CD4-positive, alpha-beta T cell (primary cell): ENCODE results near the gene TRMT112. TPM values are rescaled to one million over a fixed set of nuclear protein-coding genes. Genes with fewer than 3 reads are reported as not detected.
"Not testable (repeated sequence)": the region's sequence is repeated elsewhere in the genome, so short reads cannot be mapped to it uniquely, and the experiment has no call there.

ENCODE experiments used
- ATAC-seq: fragments of 200-7000 bp; cut with Tn5 transposase; one replicate; pipeline ENCODE4 v1.10.0; 2022; ENCODE audit warnings: mild to moderate bottlenecking; ENCODE audit not compliant: poor library complexity
- CTCF ChIA-PET: fragments of 350-600 bp; sonication (Branson Sonifier 250); formaldehyde crosslinking; loops from one replicate; lab custom pipeline; 2021; ENCODE audit warnings: antibody characterized with exemption, inconsistent platforms; lab: Charles Lee
- POLR2A ChIA-PET: fragments of 350-600 bp; sonication (Branson Sonifier 250); formaldehyde crosslinking; loops from one replicate; lab custom pipeline; 2021; ENCODE audit warnings: antibody characterized with exemption, inconsistent platforms; lab: Charles Lee
- DNase-seq, 14 experiments: peaks; one replicate each; pipeline ENCODE4 v3.0.0-alpha.2; 2013 to 2020; ENCODE audit warnings: mixed read lengths in 2 of 14
- H3K27ac ChIP-seq, 2 donors: one replicate each; pipeline versions ENCODE4 v1.5.1 to v1.7.0; 2013; ENCODE audit warnings: low read length in 2 of 2, low read depth in 1 of 2, mild to moderate bottlenecking in 1 of 2
- H3K27me3 ChIP-seq, 2 experiments: 1 replicate in 1 of 2; 2 replicates in 1 of 2; pipeline versions ENCODE4 v1.6.1 to v1.7.0; 2013; ENCODE audit warnings: low read length in 2 of 2, control low read depth in 1 of 2, mild to moderate bottlenecking in 1 of 2, moderate library complexity in 1 of 2; ENCODE audit not compliant: insufficient read depth in 2 of 2, control insufficient read depth in 1 of 2
- H3K36me3 ChIP-seq: one replicate; pipeline ENCODE4 v1.6.1; 2013; ENCODE audit warnings: low read length, control low read depth; ENCODE audit not compliant: insufficient read depth
- H3K4me1 ChIP-seq: one replicate; pipeline ENCODE4 v1.6.1; 2013; ENCODE audit warnings: low read length, control low read depth; ENCODE audit not compliant: insufficient read depth
- H3K4me3 ChIP-seq: one replicate; pipeline ENCODE4 v1.5.1; 2013; ENCODE audit warnings: mild to moderate bottlenecking, low read length, moderate library complexity
- H3K9me3 ChIP-seq, 2 experiments: 1 replicate in 1 of 2; 2 replicates in 1 of 2; pipeline versions ENCODE4 v1.6.1 to v1.7.0; 2013; ENCODE audit warnings: low read length in 2 of 2, mild to moderate bottlenecking in 2 of 2, control low read depth in 1 of 2, moderate library complexity in 1 of 2; ENCODE audit not compliant: control insufficient read depth in 1 of 2, insufficient read depth in 1 of 2
- H3K27ac Mint-ChIP-seq: one replicate; pipeline ENCODE4 v1.8.0; 2020; ENCODE audit warnings: mixed read lengths
- H3K27me3 Mint-ChIP-seq: one replicate; pipeline ENCODE4 v1.8.0; 2021; ENCODE audit warnings: mixed read lengths
- H3K36me3 Mint-ChIP-seq: one replicate; pipeline ENCODE4 v1.8.0; 2021; ENCODE audit warnings: low read depth, mixed read lengths
- H3K4me1 Mint-ChIP-seq: one replicate; pipeline ENCODE4 v1.8.0; 2021; ENCODE audit warnings: low read depth, mixed read lengths
- H3K4me3 Mint-ChIP-seq: one replicate; pipeline ENCODE4 v1.8.0; 2020; ENCODE audit warnings: mild to moderate bottlenecking, mixed read lengths
- H3K9me3 Mint-ChIP-seq: one replicate; pipeline ENCODE4 v1.8.0; 2020; ENCODE audit warnings: mixed read lengths
- intact Hi-C, 2 experiments: fragments of 100-400 bp; cut with DNase I in 1 of 2; cut with micrococcal nuclease in 1 of 2; formaldehyde crosslinking; loops; one replicate each; pipeline versions ENCODE4 v1.15.1 to v1.9.0; 2023 to 2025; cut with DNase I, micrococcal nuclease
- total RNA-seq, 174 experiments: library from RNA in 2 of 174; stranded (reverse) in 2 of 174; gene quantifications; one replicate each; pipeline ENCODE4 v1.2.3 and lab custom pipeline; 2021 to 2026
- TF ChIP-seq, protein P1 (sequence below): fragments of 200-600 bp; IDR thresholded peaks from one replicate; pipeline ENCODE4 v1.8.0; 2022; ENCODE audit warnings: antibody characterized with exemption, mild to moderate bottlenecking

TRMT112 gene
- total RNA-seq, 2 experiments from 2014 or later = 70.5 to 71.4 TPM

DNA sequence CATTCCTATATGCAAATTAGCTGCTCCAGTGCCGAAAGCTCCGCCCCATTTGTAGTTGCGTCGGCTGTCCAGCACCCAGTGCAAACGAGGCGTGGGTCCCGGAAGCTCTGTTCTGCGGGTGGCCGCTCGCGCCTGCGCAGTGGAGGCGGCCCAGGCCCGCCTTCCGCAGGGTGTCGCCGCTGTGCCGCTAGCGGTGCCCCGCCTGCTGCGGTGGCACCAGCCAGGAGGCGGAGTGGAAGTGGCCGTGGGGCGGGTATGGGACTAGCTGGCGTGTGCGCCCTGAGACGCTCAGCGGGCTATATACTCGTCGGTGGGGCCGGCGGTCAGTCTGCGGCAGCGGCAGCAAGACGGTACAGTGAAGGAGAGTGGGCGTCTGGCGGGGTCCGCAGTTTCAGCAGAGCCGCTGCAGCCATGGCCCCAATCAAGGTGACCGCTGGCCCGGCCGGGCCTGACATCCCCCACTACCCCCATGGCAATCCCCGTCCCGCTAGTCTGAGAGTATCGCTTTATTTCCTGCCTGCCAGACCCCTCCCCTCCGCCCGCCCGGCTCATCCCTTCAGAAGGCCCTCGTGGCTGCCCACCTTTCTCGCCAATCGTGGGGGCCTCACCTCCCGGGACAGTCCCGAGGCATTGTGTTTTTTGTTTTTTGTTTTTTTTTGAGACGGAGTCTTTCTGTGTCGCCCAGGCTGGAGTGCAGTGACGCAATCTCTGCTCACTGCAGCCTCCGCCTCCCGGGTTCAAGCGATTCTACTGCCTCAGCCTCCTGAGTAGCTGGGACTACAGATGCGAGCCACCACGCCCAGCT is 804 bp upstream of the TRMT112 start, which contains the start of gene PRDX5:
TSS of gene PRDX5 (plus strand) at position 161 of the 805 bp plus-strand sequence. CDS start at position 256, 95 bp downstream.
- peaks cover 40% of the 10 kb centered on the region for H3K4me1 Mint-ChIP-seq
- H3K9me3 Mint-ChIP-seq = no peaks in the 10 kb centered on the region
- intact Hi-C loops = loop anchor here (1.0 to 5.0 kb wide), 9 partner anchors 12 to 335 kb away; partner anchors contain the start of genes RPS6KA4 (in 2 of the 2), CCDC88B (in 1 of the 2), ESRRA (in 1 of the 2) and GPR137 (in 1 of the 2)
- Histone ChIP-seq H3K36me3 (peaks cover 44% of the 10 kb centered on the region), H3K4me3 (peak within 1 kb of the TSS; percentile 96), H3K27me3 (no peaks in the 10 kb centered on the region), H3K4me1 (peaks cover 33% of the 10 kb centered on the region), H3K9me3 (no peaks in the 10 kb centered on the region), H3K27ac (peak within 1 kb of the TSS; percentile 93 to 99)
- peaks cover 54% of the 10 kb centered on the region for H3K36me3 Mint-ChIP-seq
- TF ChIP-seq, protein P1, sequence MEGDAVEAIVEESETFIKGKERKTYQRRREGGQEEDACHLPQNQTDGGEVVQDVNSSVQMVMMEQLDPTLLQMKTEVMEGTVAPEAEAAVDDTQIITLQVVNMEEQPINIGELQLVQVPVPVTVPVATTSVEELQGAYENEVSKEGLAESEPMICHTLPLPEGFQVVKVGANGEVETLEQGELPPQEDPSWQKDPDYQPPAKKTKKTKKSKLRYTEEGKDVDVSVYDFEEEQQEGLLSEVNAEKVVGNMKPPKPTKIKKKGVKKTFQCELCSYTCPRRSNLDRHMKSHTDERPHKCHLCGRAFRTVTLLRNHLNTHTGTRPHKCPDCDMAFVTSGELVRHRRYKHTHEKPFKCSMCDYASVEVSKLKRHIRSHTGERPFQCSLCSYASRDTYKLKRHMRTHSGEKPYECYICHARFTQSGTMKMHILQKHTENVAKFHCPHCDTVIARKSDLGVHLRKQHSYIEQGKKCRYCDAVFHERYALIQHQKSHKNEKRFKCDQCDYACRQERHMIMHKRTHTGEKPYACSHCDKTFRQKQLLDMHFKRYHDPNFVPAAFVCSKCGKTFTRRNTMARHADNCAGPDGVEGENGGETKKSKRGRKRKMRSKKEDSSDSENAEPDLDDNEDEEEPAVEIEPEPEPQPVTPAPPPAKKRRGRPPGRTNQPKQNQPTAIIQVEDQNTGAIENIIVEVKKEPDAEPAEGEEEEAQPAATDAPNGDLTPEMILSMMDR = peak; percentile 40
- H3K4me3 Mint-ChIP-seq = peak within 1 kb of the TSS; percentile 92
- no peaks in the 10 kb centered on the region for H3K27me3 Mint-ChIP-seq
- peak; percentile 88 to 99 (median 94) for DNase-seq
- ChIA-PET CTCF (interaction anchor here (0.8 to 3.0 kb wide), 19 partner anchors 14 to 335 kb away, joined by 3 to 39 read pairs (median 6); partner anchors contain the start of genes BAD, CCDC88B, DNAJC4 and ESRRA), POLR2A (interaction anchor here (0.5 to 4.0 kb wide), 47 partner anchors 9 to 1744 kb away, joined by 3 to 105 read pairs (median 6); partner anchors contain the start of genes BAD, CATSPERZ, CCDC88B and EEF1G)
- peak; percentile 72 for ATAC-seq
- H3K27ac Mint-ChIP-seq = peak within 1 kb of the TSS; percentile 98

GRCh38 chr11:64316672-64317324 is 561 bp downstream of the TRMT112 start:
- Histone ChIP-seq H3K4me3 (peak overlapping the region; percentile 96), H3K4me1 (peaks cover 40% of the 10 kb centered on the region), H3K27ac (peak overlapping the region; percentile 93 to 99), H3K27me3 (no peaks in the 10 kb centered on the region), H3K36me3 (peaks cover 39% of the 10 kb centered on the region), H3K9me3 (no peaks in the 10 kb centered on the region)
- peaks cover 63% of the 10 kb centered on the region for H3K36me3 Mint-ChIP-seq
- no peaks in the 10 kb centered on the region for H3K9me3 Mint-ChIP-seq
- ChIA-PET CTCF (interaction anchor here (1.4 to 3.0 kb wide), 11 partner anchors 13 to 336 kb away, joined by 4 to 39 read pairs (median 7); partner anchors contain the start of genes CCDC88B, ESRRA, FERMT3 and PLCB3), POLR2A (interaction anchor here (0.8 to 4.0 kb wide), 35 partner anchors 11 to 1726 kb away, joined by 3 to 105 read pairs (median 8); partner anchors contain the start of genes BAD, CATSPERZ, CCDC88B and ESRRA)
- intact Hi-C loops = loop anchor here (1.0 to 5.0 kb wide), 8 partner anchors 10 to 337 kb away; partner anchors contain the start of genes CCDC88B (in 1 of the 2), ESRRA (in 1 of the 2), GPR137 (in 1 of the 2) and RPS6KA4 (in 1 of the 2)
- TF ChIP-seq, protein P1 = peak; percentile 31
- H3K27ac Mint-ChIP-seq = peak overlapping the region; percentile 98
- no peaks in the 10 kb centered on the region for H3K27me3 Mint-ChIP-seq
- peak overlapping the region; percentile 92 for H3K4me3 Mint-ChIP-seq
- peaks cover 48% of the 10 kb centered on the region for H3K4me1 Mint-ChIP-seq
- DNase-seq (peak in 8 of 14 experiments; percentile 26 to 79 (median 46)), ATAC-seq (peak; percentile 13)

DNA sequence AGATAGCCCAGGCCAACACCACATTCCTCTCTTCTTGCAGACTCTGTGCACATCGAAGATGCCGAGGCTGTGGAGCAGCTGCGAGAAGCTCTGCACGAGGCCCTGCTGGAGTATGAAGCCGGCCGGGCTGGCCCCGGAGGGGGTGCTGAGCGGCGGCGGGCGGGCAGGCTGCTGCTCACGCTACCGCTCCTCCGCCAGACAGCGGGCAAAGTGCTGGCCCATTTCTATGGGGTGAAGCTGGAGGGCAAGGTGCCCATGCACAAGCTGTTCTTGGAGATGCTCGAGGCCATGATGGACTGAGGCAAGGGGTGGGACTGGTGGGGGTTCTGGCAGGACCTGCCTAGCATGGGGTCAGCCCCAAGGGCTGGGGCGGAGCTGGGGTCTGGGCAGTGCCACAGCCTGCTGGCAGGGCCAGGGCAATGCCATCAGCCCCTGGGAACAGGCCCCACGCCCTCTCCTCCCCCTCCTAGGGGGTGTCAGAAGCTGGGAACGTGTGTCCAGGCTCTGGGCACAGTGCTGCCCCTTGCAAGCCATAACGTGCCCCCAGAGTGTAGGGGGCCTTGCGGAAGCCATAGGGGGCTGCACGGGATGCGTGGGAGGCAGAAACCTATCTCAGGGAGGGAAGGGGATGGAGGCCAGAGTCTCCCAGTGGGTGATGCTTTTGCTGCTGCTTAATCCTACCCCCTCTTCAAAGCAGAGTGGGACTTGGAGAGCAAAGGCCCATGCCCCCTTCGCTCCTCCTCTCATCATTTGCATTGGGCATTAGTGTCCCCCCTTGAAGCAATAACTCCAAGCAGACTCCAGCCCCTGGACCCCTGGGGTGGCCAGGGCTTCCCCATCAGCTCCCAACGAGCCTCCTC is 1.5 kb downstream of the TRMT112 start:
- Histone ChIP-seq H3K36me3 (peaks cover 34% of the 10 kb centered on the region), H3K4me1 (peaks cover 40% of the 10 kb centered on the region), H3K27ac (peak overlapping the region; percentile 93 to 99)
- peak in 1 of 14 experiments; percentile 38 for DNase-seq
- peak overlapping the region; percentile 98 for H3K27ac Mint-ChIP-seq
- not testable (repeated sequence) for H3K4me3 ChIP-seq, H3K27me3 Mint-ChIP-seq, H3K9me3 Mint-ChIP-seq, H3K9me3 ChIP-seq, H3K27me3 ChIP-seq, ATAC-seq
- H3K4me3 Mint-ChIP-seq = peak overlapping the region; percentile 92
- ChIA-PET CTCF (interaction anchor here (1.5 to 3.0 kb wide), 6 partner anchors 12 to 337 kb away, joined by 4 to 39 read pairs (median 22); partner anchors contain the start of genes CCDC88B, ESRRA and FERMT3), POLR2A (interaction anchor here (2.2 to 4.0 kb wide), 6 partner anchors 12 to 110 kb away, joined by 7 to 105 read pairs (median 74); partner anchors contain the start of genes CATSPERZ, CCDC88B, ESRRA and FERMT3)
- peaks cover 47% of the 10 kb centered on the region for H3K4me1 Mint-ChIP-seq
- intact Hi-C loops = loop anchor here in 1 of 2 experiments (5.0 kb wide), 1 partner anchor 41 kb away; the partner anchor contains the start of gene RPS6KA4
- peaks cover 57% of the 10 kb centered on the region for H3K36me3 Mint-ChIP-seq
